HG03571 (cell line): ENCODE measurements around the gene OR2C1.

Experiments
- ATAC-seq: cut with Tn5 transposase; IDR thresholded peaks from one replicate; pipeline ENCODE4 v1.9.1; 2021; ENCODE audit not compliant: unreplicated experiment

The OR2C1 gene

GRCh38 chr16:3355589-3355988 lies at the start of gene OR2C1:
Gene OR2C1 (plus strand): TSS chr16:3355889. CDS start chr16:3355941, 52 bp downstream.
- ATAC-seq = no peak

GRCh38 chr16:3306078-3306477 lies 49.6 kb upstream of the OR2C1 start:
- ATAC-seq = no peak

- ATAC-seq = no peak
Measured at GRCh38 chr16:3311496-3311895, 44.2 kb upstream of the OR2C1 start.

- ATAC-seq = no peak
Measured at GRCh38 chr16:3317315-3317999, 38.2 kb upstream of the OR2C1 start.

GRCh38 chr16:3321816-3322215 lies 33.9 kb upstream of the OR2C1 start:
- no peak for ATAC-seq

GRCh38 chr16:3327514-3327913 lies 28.2 kb upstream of the OR2C1 start:
- no peak for ATAC-seq

GRCh38 chr16:3328104-3328503 lies 27.6 kb upstream of the OR2C1 start:
- no peak for ATAC-seq

- no peak for ATAC-seq
Measured at GRCh38 chr16:3328643-3329042, 27.0 kb upstream of the OR2C1 start.

GRCh38 chr16:3346041-3346440 lies 9.6 kb upstream of the OR2C1 start:
- ATAC-seq = no peak

GRCh38 chr16:3347586-3347985 lies 8.1 kb upstream of the OR2C1 start:
- no peak for ATAC-seq

- ATAC-seq = no peak
Measured at GRCh38 chr16:3348547-3349167, 7.0 kb upstream of the OR2C1 start.

- ATAC-seq = no peak
Measured at GRCh38 chr16:3349175-3349574, 6.5 kb upstream of the OR2C1 start.

GRCh38 chr16:3356118-3356517 lies 429 bp downstream of the OR2C1 start:
- no peak for ATAC-seq

GRCh38 chr16:3358871-3359270 lies 3.2 kb downstream of the OR2C1 start:
- ATAC-seq = no peak

- ATAC-seq = no peak
Measured at GRCh38 chr16:3362931-3363330, 7.2 kb downstream of the OR2C1 start.

- ATAC-seq = no peak
Measured at GRCh38 chr16:3363793-3364192, 8.1 kb downstream of the OR2C1 start.

- ATAC-seq = peak; percentile 61
Measured at GRCh38 chr16:3364774-3365427, 9.2 kb downstream of the OR2C1 start.

- no peak for ATAC-seq
Measured at GRCh38 chr16:3369073-3369472, 13.4 kb downstream of the OR2C1 start.

GRCh38 chr16:3375680-3376079 lies 20.0 kb downstream of the OR2C1 start:
- ATAC-seq = no peak

GRCh38 chr16:3377917-3378316 lies 22.2 kb downstream of the OR2C1 start:
- no peak for ATAC-seq

GRCh38 chr16:3383045-3383448 lies 27.4 kb downstream of the OR2C1 start:
- no peak for ATAC-seq

GRCh38 chr16:3388325-3388724 lies 32.6 kb downstream of the OR2C1 start:
- ATAC-seq = no peak
